Loucy (cell line): Measurements from ENCODE around the gene KPNA5.

Experiments
- EZH2phosphoT487 ChIP-seq: fragments of 200-600 bp; IDR thresholded peaks from 2 replicates; pipeline ENCODE4 v1.6.1; 2018; ENCODE audit warnings: antibody characterized with exemption, mild to moderate bottlenecking, moderate library complexity, borderline replicate concordance
- TF ChIP-seq, protein P1 (sequence below): fragments of 200-600 bp; sonication (generic); conservative IDR thresholded peaks from 2 replicates; pipeline ENCODE4 v1.5.1; 2014; ENCODE audit warnings: mild to moderate bottlenecking, antibody characterized with exemption, low read length

DNA sequence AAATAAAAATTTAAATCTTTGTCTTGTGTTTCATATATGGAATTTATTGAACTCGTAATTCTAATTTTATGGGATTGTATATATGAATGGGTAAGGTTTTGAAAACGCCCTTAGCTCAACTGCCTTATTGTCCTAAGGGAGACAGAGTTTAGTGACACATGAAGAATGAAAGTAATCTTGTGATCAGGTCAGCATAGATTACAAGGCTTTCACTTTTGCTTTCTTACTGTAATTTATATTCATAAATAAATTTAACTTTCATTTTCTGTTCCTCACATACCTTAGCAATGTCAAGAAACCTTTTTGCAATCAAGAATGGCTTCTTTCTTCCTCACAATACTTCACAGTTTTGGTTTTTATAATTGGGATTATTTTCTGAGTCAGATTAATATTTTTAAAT lies 14.4 kb downstream of the KPNA5 start:
- TF ChIP-seq, protein P1, sequence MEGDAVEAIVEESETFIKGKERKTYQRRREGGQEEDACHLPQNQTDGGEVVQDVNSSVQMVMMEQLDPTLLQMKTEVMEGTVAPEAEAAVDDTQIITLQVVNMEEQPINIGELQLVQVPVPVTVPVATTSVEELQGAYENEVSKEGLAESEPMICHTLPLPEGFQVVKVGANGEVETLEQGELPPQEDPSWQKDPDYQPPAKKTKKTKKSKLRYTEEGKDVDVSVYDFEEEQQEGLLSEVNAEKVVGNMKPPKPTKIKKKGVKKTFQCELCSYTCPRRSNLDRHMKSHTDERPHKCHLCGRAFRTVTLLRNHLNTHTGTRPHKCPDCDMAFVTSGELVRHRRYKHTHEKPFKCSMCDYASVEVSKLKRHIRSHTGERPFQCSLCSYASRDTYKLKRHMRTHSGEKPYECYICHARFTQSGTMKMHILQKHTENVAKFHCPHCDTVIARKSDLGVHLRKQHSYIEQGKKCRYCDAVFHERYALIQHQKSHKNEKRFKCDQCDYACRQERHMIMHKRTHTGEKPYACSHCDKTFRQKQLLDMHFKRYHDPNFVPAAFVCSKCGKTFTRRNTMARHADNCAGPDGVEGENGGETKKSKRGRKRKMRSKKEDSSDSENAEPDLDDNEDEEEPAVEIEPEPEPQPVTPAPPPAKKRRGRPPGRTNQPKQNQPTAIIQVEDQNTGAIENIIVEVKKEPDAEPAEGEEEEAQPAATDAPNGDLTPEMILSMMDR: no peak
- no peak for TF ChIP-seq EZH2phosphoT487
